NCI-H146 treated with DMSO at 0.1 percent for 48 hours (cell line): ENCODE measurements around the gene OR2H2.

Experiments used
- DNase-seq: peaks from one replicate; lab custom pipeline; 2025; ENCODE audit not compliant: unreplicated experiment; lab: John Stamatoyannopoulos, UW

OR2H2 gene

DNA sequence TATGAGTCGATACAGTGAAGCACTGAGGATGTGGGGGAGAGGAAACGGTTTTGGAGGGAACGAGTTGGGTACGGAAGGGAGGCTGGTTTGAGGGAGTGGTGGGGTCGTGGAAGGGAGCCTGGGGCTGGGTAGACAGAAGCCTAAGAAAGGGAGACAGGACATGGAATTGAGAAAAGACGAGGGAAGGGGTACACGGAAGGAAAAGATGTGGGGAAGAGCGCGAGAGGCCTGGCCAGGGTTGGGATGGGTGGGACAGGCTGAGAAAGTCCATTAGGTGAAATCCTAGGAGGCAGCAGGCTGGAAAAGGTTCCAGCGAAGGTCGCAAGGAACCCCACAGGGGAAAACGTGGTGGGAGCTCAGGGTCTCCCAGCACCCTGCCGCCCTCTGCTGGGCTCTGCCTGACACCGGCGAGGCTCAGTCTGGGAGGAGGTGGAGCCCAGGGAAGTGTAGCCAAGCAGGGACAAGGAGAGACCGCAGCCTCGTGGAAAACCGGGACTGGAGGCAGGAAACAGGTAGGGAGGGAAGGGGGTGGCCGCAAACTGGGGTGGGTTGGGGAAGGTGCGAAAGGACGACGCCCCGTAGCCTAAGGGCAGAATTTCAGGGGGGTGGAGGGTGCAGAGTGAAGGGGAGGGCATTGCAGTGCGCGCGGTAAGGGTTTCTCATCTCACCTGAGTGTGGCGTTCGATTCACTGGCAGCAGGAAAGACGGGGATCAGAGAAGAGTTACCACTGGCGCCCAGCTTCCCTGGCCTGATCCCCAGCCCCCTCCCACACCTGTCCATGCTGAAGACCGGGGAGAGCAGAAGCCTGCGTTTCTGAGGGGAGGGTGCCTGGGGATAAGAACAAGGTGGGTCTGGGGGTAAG, 43.7 kb downstream of the OR2H2 start:
- peak; percentile 73 for DNase-seq

DNA sequence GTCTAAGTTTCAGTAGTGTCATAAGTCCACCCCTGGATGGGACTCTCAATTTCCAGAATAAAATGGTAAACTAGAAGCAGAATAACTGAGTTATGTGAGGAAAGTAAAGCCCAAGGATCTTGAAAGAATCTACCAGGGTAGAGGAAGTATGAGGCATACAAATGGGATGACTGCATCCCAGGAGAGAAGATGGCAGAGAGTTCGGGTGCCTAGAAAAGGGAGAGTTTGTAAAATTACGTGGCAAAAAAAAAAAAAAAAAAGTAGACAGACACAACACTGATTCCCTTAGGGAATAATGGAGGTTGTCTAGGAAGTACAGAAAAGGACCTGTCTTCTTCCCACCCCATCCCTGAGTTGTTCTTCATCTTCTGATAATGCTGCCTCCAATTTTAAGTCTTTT, 44.6 kb downstream of the OR2H2 start:
- no peak for DNase-seq

GRCh38 chr6:29630315-29630714, 45.4 kb downstream of the OR2H2 start:
- no peak for DNase-seq

DNA sequence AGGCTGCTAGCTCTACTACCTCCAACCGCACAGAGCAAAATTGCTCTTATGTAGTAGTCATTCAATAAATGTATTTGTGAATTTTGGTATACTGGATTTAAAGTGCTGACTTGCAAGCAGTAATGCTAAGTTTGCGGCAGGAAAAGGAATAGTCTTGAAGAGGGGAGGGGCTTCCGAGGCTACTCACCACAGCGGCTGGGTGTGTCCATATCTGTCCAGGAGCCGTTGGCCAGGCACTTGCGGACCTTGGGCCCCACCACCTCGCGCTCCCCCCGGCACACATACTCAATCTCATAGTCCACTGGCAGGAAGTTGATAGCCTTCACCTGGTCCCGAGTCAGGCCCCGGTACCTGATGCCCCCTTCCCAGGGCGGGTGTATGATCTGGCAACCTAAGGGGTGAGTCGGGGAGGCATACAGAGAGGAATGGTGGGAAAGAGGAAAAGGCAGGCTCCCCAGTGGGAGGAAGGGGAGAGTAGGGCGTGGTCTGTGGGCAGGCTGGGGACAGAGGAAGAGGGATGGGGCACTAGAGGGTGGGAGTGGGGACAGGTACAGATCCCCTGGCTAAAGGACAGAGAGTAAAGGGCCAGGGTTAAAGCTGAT, 46.4 kb downstream of the OR2H2 start:
- DNase-seq, result no peak

DNA sequence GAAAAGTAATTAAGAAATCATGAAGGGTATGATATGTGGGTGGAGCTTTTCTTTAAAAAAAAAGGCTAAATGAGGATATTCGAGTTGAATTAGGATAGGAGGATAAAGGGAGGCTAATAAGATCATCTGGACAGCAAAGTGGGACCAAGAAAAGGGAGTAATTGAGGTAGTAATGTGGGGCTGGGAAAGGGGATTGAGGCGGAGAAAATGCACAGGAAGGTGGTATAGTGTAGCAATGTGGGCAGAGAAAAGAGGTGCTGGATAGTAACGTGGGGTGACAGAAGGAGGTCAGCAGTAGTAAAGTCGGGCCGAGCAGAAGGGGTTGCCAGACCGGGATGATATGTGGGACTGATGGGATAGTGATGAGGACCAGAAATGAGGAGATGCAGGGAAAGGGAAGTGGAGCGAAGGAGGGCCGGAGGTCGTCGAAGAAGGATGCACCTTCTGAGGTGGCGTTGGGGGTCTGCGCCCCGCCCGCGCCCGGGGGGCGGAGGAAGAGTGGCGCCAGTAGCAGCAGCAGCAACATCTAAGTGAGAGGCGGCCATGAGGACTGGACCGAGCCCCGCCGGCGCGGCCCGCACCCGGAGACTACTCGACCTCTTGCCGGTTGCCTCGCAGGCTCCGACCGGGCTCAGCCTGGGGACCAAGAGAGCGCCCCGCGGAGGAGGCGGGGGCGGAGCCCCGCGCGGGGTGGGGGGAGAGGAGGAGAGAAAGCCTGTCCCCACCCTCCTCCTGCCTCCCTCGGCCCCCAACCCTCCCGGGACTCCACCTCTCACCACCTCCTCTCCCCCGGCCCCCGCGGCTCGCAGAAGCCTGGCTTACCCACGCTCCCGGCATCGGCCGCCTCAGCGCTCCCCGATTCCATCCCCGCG, 47.2 kb downstream of the OR2H2 start:
- peak; percentile 48 for DNase-seq

DNA sequence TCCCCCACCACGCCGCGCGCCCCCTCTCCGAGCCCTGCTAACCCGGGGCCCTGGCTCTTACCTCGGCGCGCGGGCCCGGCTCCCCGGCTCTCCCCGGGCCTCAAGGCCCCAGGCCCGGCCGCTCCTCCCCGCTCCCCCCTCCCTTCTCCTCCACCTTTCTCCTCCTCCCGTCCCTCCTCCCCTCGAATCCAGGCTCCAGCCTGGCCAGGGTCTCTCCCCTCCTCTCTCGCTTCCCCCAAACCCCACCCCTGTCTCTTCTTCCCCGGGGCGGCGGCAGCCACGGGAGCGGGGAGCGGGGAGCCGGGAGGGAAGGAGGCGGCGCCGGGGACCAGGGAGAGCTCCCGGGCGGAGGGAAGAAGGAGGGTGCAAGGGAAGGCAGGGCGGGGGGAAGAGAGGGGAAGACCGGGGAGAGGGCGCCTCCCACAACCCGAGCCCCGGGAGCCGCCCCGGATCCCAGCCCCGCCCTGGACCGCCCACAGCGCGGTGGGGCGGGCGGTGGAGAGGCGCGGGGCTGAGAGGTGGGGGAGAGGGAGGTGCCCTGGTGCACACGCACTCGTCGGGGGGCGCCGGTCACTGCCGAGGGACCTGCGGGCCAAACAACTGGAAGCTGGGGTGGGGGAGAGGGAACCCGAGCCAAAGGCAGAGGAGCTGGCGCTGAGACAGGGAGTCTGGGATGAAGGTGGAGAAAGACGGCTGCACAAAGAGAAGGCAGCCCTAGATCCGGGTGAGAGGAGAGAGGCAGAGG, 48.0 kb downstream of the OR2H2 start, which contains the start of gene GABBR1:
TSS of gene GABBR1 (minus strand) at position 395 of the 745 bp plus-strand sequence. CDS start 798 bp downstream, outside the sequence.
- peak; percentile 88 for DNase-seq

DNA sequence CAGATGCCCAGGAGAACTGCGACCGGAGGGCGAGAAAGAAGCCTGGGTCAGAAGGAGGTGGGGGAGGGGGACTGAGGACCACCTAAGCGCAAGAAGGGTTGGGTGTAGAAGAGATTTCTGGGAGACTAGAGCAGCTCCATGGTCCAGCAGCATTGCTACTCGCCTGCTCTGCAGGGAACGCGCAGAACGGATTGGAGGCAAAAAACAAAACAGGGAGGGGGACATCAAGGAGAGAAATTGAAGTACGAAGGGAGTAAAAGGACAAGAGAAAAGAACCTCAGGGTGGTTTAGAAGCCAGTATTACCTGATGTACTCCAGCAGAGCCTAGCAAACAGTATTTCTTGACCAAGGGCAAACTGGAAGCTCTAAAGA, 48.6 kb downstream of the OR2H2 start:
- DNase-seq, result peak; percentile 61

- DNase-seq, result no peak
Measured at GRCh38 chr6:29637247-29637646, 52.3 kb downstream of the OR2H2 start.
